ENCODE measurements around the gene PDZD4. TPM values are rescaled to one million over a fixed set of nuclear protein-coding genes. Genes with fewer than 3 reads are reported as not detected.
"Not testable (repeated sequence)": the region's sequence is repeated elsewhere in the genome, so short reads cannot be mapped to it uniquely, and the experiment has no call there.

PDZD4 gene
- total RNA-seq, 1 donor from 2014 or later = 4.8 TPM

- Mint-ChIP-seq H3K36me3 (ENCODE audit: insufficient read depth) (no peaks in the 10 kb centered on the region), H3K4me1 (ENCODE audit: low read depth) (no peaks in the 10 kb centered on the region), H3K27me3 (peaks cover 10% of the 10 kb centered on the region), H3K9me3 (ENCODE audit: low read depth) (peaks cover 10% of the 10 kb centered on the region), H3K4me3 (ENCODE audit: low read depth) (peak overlapping the region; percentile 61), H3K27ac (no peak overlapping the region)
- no peak for DNase-seq (ENCODE audit: low spot score, unreplicated experiment)
- TF ChIP-seq CTCF (IDR thresholded peaks at IDR 0.05; ENCODE audit: unreplicated experiment) = no peak
Observed at GRCh38 chrX:153819384-153820040, 10.8 kb downstream of the PDZD4 start.

GRCh38 chrX:153818571-153819383, 11.6 kb downstream of the PDZD4 start:
- H3K36me3 Mint-ChIP-seq (ENCODE audit: insufficient read depth) = no peaks in the 10 kb centered on the region
- peak; percentile 39 for DNase-seq (ENCODE audit: low spot score, unreplicated experiment)
- TF ChIP-seq CTCF (IDR thresholded peaks at IDR 0.05; ENCODE audit: unreplicated experiment) = no peak
- no peaks in the 10 kb centered on the region for H3K4me1 Mint-ChIP-seq (ENCODE audit: low read depth)
- H3K27ac Mint-ChIP-seq = no peak overlapping the region
- peaks cover 11% of the 10 kb centered on the region for H3K9me3 Mint-ChIP-seq (ENCODE audit: low read depth)
- peak overlapping the region; percentile 61 for H3K4me3 Mint-ChIP-seq (ENCODE audit: low read depth)
- peaks cover 8% of the 10 kb centered on the region for H3K27me3 Mint-ChIP-seq

DNA sequence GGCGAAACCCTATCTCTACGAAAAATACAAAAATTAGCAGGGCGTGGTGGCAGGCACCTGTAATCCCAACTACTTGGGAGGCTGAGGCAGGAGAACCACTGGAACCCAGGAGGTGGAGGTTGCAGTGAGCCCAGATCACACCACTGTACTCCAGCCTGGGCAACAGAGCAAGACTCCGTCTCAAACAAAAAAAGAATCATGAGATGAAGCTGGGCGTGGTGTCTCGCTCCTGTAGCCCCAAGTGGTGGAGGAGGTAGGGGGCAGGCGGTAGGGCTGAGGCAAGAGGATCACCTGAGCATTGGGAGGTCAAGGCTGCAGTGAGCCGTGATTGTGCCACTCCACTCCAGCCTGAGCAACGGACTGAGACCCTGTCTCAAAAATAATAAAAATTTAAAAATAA, 12.3 kb downstream of the PDZD4 start:
- not testable (repeated sequence) for H3K27me3 Mint-ChIP-seq; H3K27ac Mint-ChIP-seq; DNase-seq (ENCODE audit: low spot score, unreplicated experiment); H3K4me1 Mint-ChIP-seq (ENCODE audit: low read depth); H3K4me3 Mint-ChIP-seq (ENCODE audit: low read depth); H3K36me3 Mint-ChIP-seq (ENCODE audit: insufficient read depth)
- peaks cover 11% of the 10 kb centered on the region for H3K9me3 Mint-ChIP-seq (ENCODE audit: low read depth)

GRCh38 chrX:153816831-153817690, 13.3 kb downstream of the PDZD4 start:
- DNase-seq (ENCODE audit: low spot score, unreplicated experiment) = no peak
- peaks cover 3% of the 10 kb centered on the region for H3K27me3 Mint-ChIP-seq
- H3K9me3 Mint-ChIP-seq (ENCODE audit: low read depth) = peaks cover 11% of the 10 kb centered on the region

More at GRCh38 chrX:153816831-153817690, 13.3 kb downstream of the PDZD4 start:
- Mint-ChIP-seq H3K4me1 (ENCODE audit: low read depth) (no peaks in the 10 kb centered on the region), H3K36me3 (ENCODE audit: insufficient read depth) (no peaks in the 10 kb centered on the region), H3K27ac (no peak overlapping the region), H3K4me3 (ENCODE audit: low read depth) (no peak overlapping the region)
- TF ChIP-seq CTCF (IDR thresholded peaks at IDR 0.05; ENCODE audit: unreplicated experiment) = no peak
